ENCODE data around the gene AP1G2. TPM values are rescaled to one million over a fixed set of nuclear protein-coding genes. Genes with fewer than 3 reads are reported as not detected.
A peak's percentile ranks its signal among the peaks of the same experiment; 100 is the strongest.

The AP1G2 gene
- total RNA-seq, 1 experiment from 2014 or later, result 155 TPM

DNA sequence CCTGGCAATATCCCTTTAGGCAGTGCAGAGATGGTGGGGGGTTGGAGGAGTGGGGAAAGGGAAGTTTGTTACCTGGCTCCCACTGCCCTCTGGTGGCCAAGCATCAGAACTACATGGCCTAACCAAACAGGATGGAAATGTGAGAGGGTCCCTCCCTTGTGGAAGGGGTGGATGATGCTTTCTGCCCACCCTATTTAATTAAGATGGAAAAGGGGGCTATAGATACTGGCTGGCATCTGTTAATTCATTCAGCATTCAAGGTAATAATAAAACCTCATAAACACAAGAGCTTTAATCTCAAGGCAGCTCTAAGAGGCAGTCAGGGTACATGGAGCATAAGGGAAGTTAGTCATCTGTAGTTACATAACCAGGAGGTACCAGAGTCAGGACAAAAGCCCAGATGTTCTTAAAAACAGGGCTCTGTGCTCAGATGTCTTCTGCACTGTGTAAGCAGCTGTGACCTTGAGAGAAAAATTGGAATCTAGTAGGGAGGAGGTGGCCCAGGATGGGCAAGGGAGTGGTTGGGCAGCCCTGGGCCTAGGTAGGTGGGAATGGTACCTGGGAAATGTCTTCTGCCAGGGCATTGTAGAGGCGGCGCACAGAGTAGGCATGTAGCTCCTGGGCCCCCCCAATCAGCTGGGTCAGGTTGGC, 4.6 kb downstream of the AP1G2 start:
- intact Hi-C loops (cut with micrococcal nuclease), result loop anchor here (1.0 kb wide), 1 partner anchor 85 kb away; no protein-coding TSS in a partner anchor
- TF ChIP-seq CEBPB (IDR thresholded peaks at IDR 0.05; ENCODE audit: low read depth) (no peak), SRF (IDR thresholded peaks at IDR 0.05; ENCODE audit: low read depth) (no peak), POLR2AphosphoS5 (IDR thresholded peaks at IDR 0.05; ENCODE audit: low read depth, low read length) (0 out of 2 replicates have a peak, but pooled peaks have one; percentile 10), RAD21 (IDR thresholded peaks at IDR 0.05; ENCODE audit: low read depth) (peak; percentile 62), EZH2phosphoT487 (IDR thresholded peaks at IDR 0.05; ENCODE audit: borderline replicate concordance) (no peak)
- TF ChIP-seq, protein P1, sequence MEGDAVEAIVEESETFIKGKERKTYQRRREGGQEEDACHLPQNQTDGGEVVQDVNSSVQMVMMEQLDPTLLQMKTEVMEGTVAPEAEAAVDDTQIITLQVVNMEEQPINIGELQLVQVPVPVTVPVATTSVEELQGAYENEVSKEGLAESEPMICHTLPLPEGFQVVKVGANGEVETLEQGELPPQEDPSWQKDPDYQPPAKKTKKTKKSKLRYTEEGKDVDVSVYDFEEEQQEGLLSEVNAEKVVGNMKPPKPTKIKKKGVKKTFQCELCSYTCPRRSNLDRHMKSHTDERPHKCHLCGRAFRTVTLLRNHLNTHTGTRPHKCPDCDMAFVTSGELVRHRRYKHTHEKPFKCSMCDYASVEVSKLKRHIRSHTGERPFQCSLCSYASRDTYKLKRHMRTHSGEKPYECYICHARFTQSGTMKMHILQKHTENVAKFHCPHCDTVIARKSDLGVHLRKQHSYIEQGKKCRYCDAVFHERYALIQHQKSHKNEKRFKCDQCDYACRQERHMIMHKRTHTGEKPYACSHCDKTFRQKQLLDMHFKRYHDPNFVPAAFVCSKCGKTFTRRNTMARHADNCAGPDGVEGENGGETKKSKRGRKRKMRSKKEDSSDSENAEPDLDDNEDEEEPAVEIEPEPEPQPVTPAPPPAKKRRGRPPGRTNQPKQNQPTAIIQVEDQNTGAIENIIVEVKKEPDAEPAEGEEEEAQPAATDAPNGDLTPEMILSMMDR (IDR thresholded peaks at IDR 0.05 in 2 of 3, conservative IDR thresholded peaks at IDR 0.05 in 1 of 3; ENCODE audit: borderline replicate concordance in 1 of 3, insufficient read depth in 1 of 3, low read depth in 2 of 3, low read length in 2 of 3), result peak; percentile 45 to 96 (median 91); a peak in 5 of 6 replicates
- H3K79me2 ChIP-seq (ENCODE audit: insufficient read depth, low read length), result peaks cover 10% of the 10 kb centered on the region; the same call in 1 of the 2 replicates
- BruUV-seq (replicated peaks), result no TSS peak
- peaks cover 6 to 14% of the 10 kb centered on the region in 2 experiments; a peak in 3 of 4 replicates for H3K4me1 ChIP-seq (ENCODE audit: control insufficient read depth in 1 of 2, insufficient read depth in 2 of 2, low read length in 2 of 2)
- DNase-seq (ENCODE audit: low read depth, low spot score) (no peak), ATAC-seq (peak; percentile 31)
- H2AFZ ChIP-seq (ENCODE audit: low read depth, low read length, poor library complexity, severe bottlenecking), result no peak overlapping the region
- POLR2A ChIA-PET, result no interaction called here
- H3K9me2 ChIP-seq (ENCODE audit: insufficient read depth), result no peaks in the 10 kb centered on the region
- CTCF ChIA-PET, result interaction anchor here (0.6 to 1.7 kb wide), 3 partner anchors 81 to 88 kb away, joined by 3 to 11 read pairs (median 3); no protein-coding TSS in a partner anchor
- no peaks in the 10 kb centered on the region for H4K20me1 ChIP-seq (ENCODE audit: insufficient read depth)
- no peak overlapping the region for H3K4me2 ChIP-seq (ENCODE audit: low read length)
- no peaks in the 10 kb centered on the region for H3K27me3 ChIP-seq (ENCODE audit: insufficient read depth, low read length)
- no peaks in the 10 kb centered on the region for H3K9me3 ChIP-seq (ENCODE audit: control insufficient read depth in 1 of 2, insufficient read depth in 1 of 2, low read depth in 1 of 2, low read length in 2 of 2)
- RAD21 ChIA-PET (ENCODE audit: low non-redundant PET in 1 of 2, low total read pairs in 2 of 2, uncharacterized antibody in 2 of 2, unreplicated experiment in 2 of 2), result interaction anchor here in 1 of 2 experiments (0.8 kb wide), 1 partner anchor 85 kb away, joined by 6 read pairs; no protein-coding TSS in a partner anchor
- H3K4me3 ChIP-seq (replicated peaks in 1 of 2; ENCODE audit: low read depth in 1 of 2, low read length in 2 of 2), result no peak overlapping the region
- H3K9ac ChIP-seq (ENCODE audit: low read length), result no peak overlapping the region
- H3K27ac ChIP-seq (ENCODE audit: low read depth, low read length), result no peak overlapping the region
- peaks cover 22% of the 10 kb centered on the region in 2 experiments for H3K36me3 ChIP-seq (ENCODE audit: control insufficient read depth in 1 of 2, insufficient read depth in 2 of 2, low read length in 2 of 2)
